ENCODE measurements around the gene MASP1.
A peak's percentile ranks its signal among the peaks of the same experiment; 100 is the strongest.

MASP1 gene

DNA sequence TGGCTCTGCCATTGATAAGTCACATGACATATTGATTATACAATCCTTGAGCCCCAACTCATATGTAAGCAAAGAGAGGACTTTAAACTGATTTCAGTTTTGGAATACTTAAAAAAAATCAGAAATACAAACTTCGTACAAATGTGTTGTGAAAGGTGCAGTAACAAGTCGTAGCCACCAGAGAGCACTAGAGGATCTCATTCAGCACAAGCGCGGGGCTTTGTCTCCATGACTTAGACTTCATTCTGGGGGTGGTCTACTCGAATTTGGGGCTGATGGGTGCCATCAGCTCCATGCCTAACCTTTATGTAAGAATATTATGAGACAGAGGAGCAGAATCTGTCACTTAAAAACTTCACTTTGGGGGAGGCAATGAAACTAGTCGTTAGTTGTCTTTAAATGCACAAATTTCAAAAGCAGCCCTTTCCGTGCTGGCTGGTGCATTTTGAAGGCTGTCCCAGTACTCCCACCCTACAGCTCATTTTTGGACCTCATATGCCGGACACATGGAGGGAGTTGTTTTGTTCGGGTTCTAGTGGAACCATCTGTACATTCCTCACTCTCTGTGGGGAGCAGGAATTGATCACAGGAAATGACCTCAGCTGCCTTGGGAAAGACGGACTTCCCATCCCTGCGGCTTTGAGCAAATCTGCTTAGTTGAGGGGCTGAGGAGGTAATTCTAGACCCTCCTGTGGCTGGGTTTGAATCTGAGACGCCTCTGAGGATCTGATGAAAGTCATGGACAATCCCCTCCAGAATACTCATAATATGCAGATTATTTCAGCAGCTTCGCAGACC is 27.5 kb upstream of the MASP1 start:
- H3K27ac ChIP-seq (ENCODE audit: low read depth, low read length) = peak overlapping the region; percentile 27; the same call in 1 of the 2 replicates
- no peaks in the 10 kb centered on the region for H3K79me2 ChIP-seq (ENCODE audit: control insufficient read depth, insufficient read depth, low read length, unreplicated experiment)
- H3K4me1 ChIP-seq (ENCODE audit: control insufficient read depth, insufficient read depth, low read length, unreplicated experiment) = peaks cover 4% of the 10 kb centered on the region
- H2AFZ ChIP-seq (ENCODE audit: low read length, unreplicated experiment) = peak overlapping the region; percentile 99
- H3K27me3 ChIP-seq (ENCODE audit: insufficient read depth, low read length) = peaks cover 40% of the 10 kb centered on the region
- peak overlapping the region; percentile 80 for H3K4me3 ChIP-seq (ENCODE audit: low read depth, low read length)
- no peaks in the 10 kb centered on the region for H3K36me3 ChIP-seq (ENCODE audit: insufficient read depth, low read length)

DNA sequence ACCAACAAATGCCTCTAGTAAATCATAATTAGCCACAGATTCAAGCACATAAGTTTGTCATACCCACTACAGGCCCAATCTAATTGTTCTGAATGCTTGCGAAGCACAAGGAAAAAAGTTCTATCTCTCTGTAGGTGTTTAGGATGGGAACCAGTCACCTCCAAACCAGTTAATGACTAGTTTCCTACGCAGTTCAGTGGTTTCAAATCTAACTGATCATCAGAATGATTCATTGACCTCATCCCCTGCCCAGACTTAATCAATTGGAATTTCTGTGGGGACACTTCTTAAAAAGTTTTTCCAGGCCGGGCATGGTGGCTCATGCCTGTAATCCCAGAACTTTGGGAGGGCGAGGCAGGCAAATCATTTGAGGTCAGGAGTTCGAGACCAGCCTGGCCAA is 24.3 kb upstream of the MASP1 start:
- Histone ChIP-seq H3K27ac (ENCODE audit: low read depth, low read length) (no peak overlapping the region), H3K4me1 (ENCODE audit: control insufficient read depth, insufficient read depth, low read length, unreplicated experiment) (peaks cover 4% of the 10 kb centered on the region), H3K4me3 (ENCODE audit: low read depth, low read length) (no peak overlapping the region), H2AFZ (ENCODE audit: low read length, unreplicated experiment) (no peak overlapping the region), H3K36me3 (ENCODE audit: insufficient read depth, low read length) (no peaks in the 10 kb centered on the region), H3K79me2 (ENCODE audit: control insufficient read depth, insufficient read depth, low read length, unreplicated experiment) (no peaks in the 10 kb centered on the region), H3K27me3 (ENCODE audit: insufficient read depth, low read length) (peaks cover 37% of the 10 kb centered on the region)

DNA sequence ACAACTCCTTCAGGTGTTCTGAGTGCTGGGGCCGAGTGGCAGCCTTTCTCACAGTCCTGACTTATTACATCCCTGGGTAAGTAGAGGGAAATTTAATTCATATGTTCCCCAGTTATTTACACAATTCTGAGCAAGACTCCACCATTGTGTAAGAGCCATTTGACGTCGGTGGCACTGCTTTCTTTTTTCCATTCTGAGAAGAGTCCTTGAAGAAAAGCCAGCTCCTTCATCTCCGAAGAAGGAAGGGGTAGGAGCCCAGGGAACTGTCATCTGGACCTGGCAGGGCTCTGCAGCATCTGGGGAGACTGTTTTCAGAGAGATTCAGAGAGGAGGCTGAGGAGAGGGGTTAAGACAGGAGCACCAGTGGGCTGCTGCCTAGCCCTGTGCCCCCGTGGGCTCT is 22.6 kb upstream of the MASP1 start:
- H3K36me3 ChIP-seq (ENCODE audit: insufficient read depth, low read length) = no peaks in the 10 kb centered on the region
- no peaks in the 10 kb centered on the region for H3K79me2 ChIP-seq (ENCODE audit: control insufficient read depth, insufficient read depth, low read length, unreplicated experiment)
- no peaks in the 10 kb centered on the region for H3K4me1 ChIP-seq (ENCODE audit: control insufficient read depth, insufficient read depth, low read length, unreplicated experiment)
- peaks cover 37% of the 10 kb centered on the region for H3K27me3 ChIP-seq (ENCODE audit: insufficient read depth, low read length)
- H2AFZ ChIP-seq (ENCODE audit: low read length, unreplicated experiment) = no peak overlapping the region
- no peak overlapping the region for H3K4me3 ChIP-seq (ENCODE audit: low read depth, low read length)
- no peak overlapping the region for H3K27ac ChIP-seq (ENCODE audit: low read depth, low read length)

DNA sequence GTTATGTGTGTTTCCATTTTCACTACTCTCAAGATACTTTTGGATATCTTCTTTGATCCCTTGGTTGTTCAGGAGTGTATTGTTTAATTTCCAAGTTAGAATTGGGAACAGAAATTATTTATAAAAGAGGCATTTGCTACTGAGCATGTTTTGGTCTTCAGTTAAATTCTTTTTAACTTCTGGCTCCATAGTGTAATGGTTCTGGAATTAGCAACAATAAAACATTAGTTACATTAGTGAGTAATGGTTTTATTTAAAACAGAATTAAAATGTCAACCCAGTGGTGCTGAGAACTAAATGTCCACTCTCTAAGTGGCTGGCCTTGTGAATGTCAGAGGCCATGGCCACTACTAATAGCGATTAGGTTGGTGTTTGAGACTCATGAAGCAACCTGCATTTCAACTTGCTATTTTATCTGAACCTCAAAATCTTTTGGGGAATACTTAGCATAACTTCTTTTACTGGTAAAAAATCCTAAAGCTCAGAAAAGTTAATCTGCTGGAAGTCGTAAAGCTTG is 19.5 kb upstream of the MASP1 start:
- Histone ChIP-seq H3K27ac (ENCODE audit: low read depth, low read length) (no peak overlapping the region), H3K4me3 (ENCODE audit: low read depth, low read length) (no peak overlapping the region), H3K79me2 (ENCODE audit: control insufficient read depth, insufficient read depth, low read length, unreplicated experiment) (no peaks in the 10 kb centered on the region), H3K4me1 (ENCODE audit: control insufficient read depth, insufficient read depth, low read length, unreplicated experiment) (no peaks in the 10 kb centered on the region), H2AFZ (ENCODE audit: low read length, unreplicated experiment) (no peak overlapping the region), H3K36me3 (ENCODE audit: insufficient read depth, low read length) (no peaks in the 10 kb centered on the region), H3K27me3 (ENCODE audit: insufficient read depth, low read length) (peaks cover 32% of the 10 kb centered on the region)

DNA sequence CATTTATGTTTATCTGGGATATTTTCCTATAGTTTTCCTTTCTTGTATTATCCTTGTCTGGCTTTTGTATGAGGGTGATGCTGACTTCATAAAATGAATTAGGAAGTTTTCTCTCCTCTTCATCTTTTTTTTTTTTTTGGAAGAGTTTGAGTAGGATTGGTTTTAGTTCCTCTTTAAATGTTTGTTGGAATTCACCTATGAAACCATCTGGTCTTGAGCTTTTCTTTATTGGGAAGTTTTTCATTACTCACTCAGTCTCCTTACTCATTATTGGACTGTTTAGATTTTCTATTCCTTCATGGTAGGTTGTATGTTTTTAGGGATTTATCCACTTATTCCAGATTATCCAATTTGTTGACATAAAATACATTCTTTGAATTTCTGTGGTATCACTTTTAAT is 18.7 kb upstream of the MASP1 start:
- no peak overlapping the region for H3K27ac ChIP-seq (ENCODE audit: low read depth, low read length)
- H3K4me1 ChIP-seq (ENCODE audit: control insufficient read depth, insufficient read depth, low read length, unreplicated experiment) = no peaks in the 10 kb centered on the region

DNA sequence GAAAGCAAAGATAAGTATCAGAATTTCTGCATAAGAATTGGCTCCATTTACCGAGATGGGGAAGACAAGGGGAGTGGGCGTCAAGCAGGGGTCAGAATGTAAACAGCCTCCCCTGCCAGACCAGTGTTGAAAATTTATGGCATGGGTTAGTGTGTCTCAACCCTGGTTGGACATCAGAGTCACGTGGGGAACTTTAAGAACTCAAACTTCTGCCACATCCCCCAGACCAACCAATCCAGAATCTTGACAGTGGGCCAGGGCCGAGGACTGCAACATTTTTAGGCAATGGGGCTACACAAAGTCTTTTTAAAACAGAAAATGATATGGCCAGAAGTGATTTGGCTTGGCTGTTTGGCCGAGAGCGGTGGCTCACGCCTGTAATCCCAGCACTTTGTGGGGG is 14.3 kb upstream of the MASP1 start:
- H3K4me1 ChIP-seq (ENCODE audit: control insufficient read depth, insufficient read depth, low read length, unreplicated experiment) = no peaks in the 10 kb centered on the region
- H2AFZ ChIP-seq (ENCODE audit: low read length, unreplicated experiment) = no peak overlapping the region
- peaks cover 20% of the 10 kb centered on the region; the same call in 1 of the 2 replicates for H3K27me3 ChIP-seq (ENCODE audit: insufficient read depth, low read length)
- no peaks in the 10 kb centered on the region for H3K36me3 ChIP-seq (ENCODE audit: insufficient read depth, low read length)
- no peak overlapping the region for H3K27ac ChIP-seq (ENCODE audit: low read depth, low read length)
- no peaks in the 10 kb centered on the region for H3K79me2 ChIP-seq (ENCODE audit: control insufficient read depth, insufficient read depth, low read length, unreplicated experiment)
- H3K4me3 ChIP-seq (ENCODE audit: low read depth, low read length) = no peak overlapping the region

More for the DNA sequence above, 18.7 kb upstream of the MASP1 start:
- no peak overlapping the region for H3K4me3 ChIP-seq (ENCODE audit: low read depth, low read length)
- no peak overlapping the region for H2AFZ ChIP-seq (ENCODE audit: low read length, unreplicated experiment)
- H3K79me2 ChIP-seq (ENCODE audit: control insufficient read depth, insufficient read depth, low read length, unreplicated experiment) = no peaks in the 10 kb centered on the region
- H3K36me3 ChIP-seq (ENCODE audit: insufficient read depth, low read length) = no peaks in the 10 kb centered on the region
- H3K27me3 ChIP-seq (ENCODE audit: insufficient read depth, low read length) = peaks cover 31% of the 10 kb centered on the region

DNA sequence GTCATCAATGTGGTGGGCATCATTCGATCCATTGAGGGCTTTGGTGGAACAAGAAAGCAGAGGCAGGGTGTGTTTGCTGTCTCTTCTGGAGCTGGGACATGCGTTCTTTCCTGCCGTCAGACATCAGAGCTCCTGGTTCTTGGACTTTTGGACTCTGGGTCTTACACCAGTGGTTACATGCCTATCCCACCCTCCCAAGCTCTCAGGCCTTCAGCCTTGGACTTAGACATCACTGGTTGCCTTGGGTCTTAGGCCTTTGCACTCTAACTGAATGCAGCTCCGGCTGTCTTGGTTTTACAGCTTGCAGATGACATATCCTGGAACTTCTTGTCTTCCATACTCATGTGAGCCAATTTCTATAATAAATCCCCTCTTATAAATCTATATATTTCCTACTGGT is 8.1 kb upstream of the MASP1 start:
- H3K79me2 ChIP-seq (ENCODE audit: control insufficient read depth, insufficient read depth, low read length, unreplicated experiment) = no peaks in the 10 kb centered on the region
- H3K27me3 ChIP-seq (ENCODE audit: insufficient read depth, low read length) = peaks cover 16% of the 10 kb centered on the region; the same call in 1 of the 2 replicates
- H2AFZ ChIP-seq (ENCODE audit: low read length, unreplicated experiment) = no peak overlapping the region

DNA sequence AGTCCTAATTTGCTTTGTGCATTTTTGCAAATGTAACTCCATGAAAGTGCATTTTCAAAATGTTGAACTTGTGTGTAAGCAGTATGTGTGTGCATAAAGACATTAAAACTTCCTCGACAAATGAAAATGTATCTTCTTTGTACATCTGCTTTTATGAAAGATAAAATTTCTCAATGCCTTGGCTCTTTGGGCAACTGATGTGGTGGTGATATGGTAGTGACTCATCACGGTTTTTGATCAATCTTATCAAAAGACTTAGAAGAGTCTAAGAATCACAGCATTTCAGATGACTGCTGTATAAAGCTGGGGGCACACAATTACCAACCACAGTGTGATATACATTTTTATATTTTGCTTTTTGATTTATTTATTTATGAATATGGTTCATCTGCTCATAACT is 5.4 kb upstream of the MASP1 start:
- Histone ChIP-seq H2AFZ (ENCODE audit: low read length, unreplicated experiment) (no peak overlapping the region), H3K79me2 (ENCODE audit: control insufficient read depth, insufficient read depth, low read length, unreplicated experiment) (no peaks in the 10 kb centered on the region), H3K36me3 (ENCODE audit: insufficient read depth, low read length) (no peaks in the 10 kb centered on the region), H3K4me1 (ENCODE audit: control insufficient read depth, insufficient read depth, low read length, unreplicated experiment) (no peaks in the 10 kb centered on the region), H3K27me3 (ENCODE audit: insufficient read depth, low read length) (0 out of 2 replicates have a peak, but pooled peaks cover 6% of the 10 kb centered on the region), H3K4me3 (ENCODE audit: low read depth, low read length) (no peak overlapping the region), H3K27ac (ENCODE audit: low read depth, low read length) (no peak overlapping the region)

More for the DNA sequence above, 8.1 kb upstream of the MASP1 start:
- Histone ChIP-seq H3K4me1 (ENCODE audit: control insufficient read depth, insufficient read depth, low read length, unreplicated experiment) (no peaks in the 10 kb centered on the region), H3K27ac (ENCODE audit: low read depth, low read length) (no peak overlapping the region), H3K4me3 (ENCODE audit: low read depth, low read length) (no peak overlapping the region), H3K36me3 (ENCODE audit: insufficient read depth, low read length) (no peaks in the 10 kb centered on the region)

DNA sequence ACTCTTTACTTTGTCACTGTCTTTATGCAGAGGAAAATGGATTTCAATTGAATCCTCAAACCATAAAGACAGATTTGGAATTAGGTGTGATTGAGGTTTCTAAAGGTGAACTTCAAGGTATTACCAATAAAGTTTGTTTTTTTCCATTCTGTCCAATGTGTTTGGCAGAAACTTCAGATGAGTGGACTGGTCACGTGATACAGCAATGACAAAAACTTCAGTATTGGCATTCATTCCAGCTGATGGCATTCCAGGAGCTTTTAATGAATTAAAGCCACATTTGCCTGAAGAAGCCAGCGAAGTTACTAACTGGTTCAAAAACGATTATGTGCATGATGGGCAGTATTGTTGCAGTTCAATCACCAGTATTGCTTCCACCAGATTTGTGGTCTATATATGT is 4.5 kb upstream of the MASP1 start:
- Histone ChIP-seq H3K36me3 (ENCODE audit: insufficient read depth, low read length) (no peaks in the 10 kb centered on the region), H3K4me1 (ENCODE audit: control insufficient read depth, insufficient read depth, low read length, unreplicated experiment) (no peaks in the 10 kb centered on the region), H3K79me2 (ENCODE audit: control insufficient read depth, insufficient read depth, low read length, unreplicated experiment) (no peaks in the 10 kb centered on the region), H3K27ac (ENCODE audit: low read depth, low read length) (no peak overlapping the region), H3K4me3 (ENCODE audit: low read depth, low read length) (no peak overlapping the region), H2AFZ (ENCODE audit: low read length, unreplicated experiment) (no peak overlapping the region), H3K27me3 (ENCODE audit: insufficient read depth, low read length) (no peaks in the 10 kb centered on the region)

DNA sequence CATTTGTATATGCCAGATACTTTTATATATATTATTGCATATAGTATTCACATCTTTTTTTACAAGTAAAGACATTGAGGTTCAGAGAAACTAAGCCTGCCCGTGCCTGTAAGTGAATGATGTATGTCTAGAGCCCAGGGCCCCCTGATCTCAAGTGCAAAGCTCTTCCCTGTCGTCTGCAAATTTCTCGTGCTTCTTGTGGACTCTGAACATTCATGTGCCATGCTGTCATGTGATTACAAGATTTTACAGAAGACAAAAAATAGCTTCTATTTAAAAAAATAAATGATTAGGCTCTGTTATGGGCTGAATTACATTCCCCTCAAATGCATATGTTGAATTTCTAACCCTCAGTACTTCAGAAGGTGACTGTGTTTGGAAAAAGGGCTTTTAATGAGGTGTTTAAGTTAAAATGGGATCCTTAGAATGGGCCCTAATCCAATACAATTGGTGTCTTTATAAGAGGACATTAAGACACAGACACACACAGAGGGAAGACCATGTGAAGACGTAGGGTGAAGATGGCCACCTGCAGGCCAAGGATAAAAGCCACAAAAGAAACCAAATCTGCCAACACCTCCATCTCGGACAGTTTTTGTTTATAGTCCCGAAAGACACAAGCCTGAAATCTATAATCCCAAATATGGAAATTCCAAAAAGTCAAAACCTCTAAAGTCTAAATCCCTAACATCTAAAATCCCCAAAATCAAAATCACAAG is 3.9 kb upstream of the MASP1 start:
- Histone ChIP-seq H3K79me2 (ENCODE audit: control insufficient read depth, insufficient read depth, low read length, unreplicated experiment) (no peaks in the 10 kb centered on the region), H2AFZ (ENCODE audit: low read length, unreplicated experiment) (no peak overlapping the region), H3K4me1 (ENCODE audit: control insufficient read depth, insufficient read depth, low read length, unreplicated experiment) (peaks cover 3% of the 10 kb centered on the region), H3K27me3 (ENCODE audit: insufficient read depth, low read length) (no peaks in the 10 kb centered on the region), H3K4me3 (ENCODE audit: low read depth, low read length) (no peak overlapping the region), H3K36me3 (ENCODE audit: insufficient read depth, low read length) (no peaks in the 10 kb centered on the region), H3K27ac (ENCODE audit: low read depth, low read length) (no peak overlapping the region)
